Measurements from ENCODE around the gene DLX6.

- TF ChIP-seq CTCF (IDR thresholded peaks at IDR 0.05) (no peak), POLR2AphosphoS5 (IDR thresholded peaks at IDR 0.05) (no peak)
Observed at GRCh38 chr7:96979551-96980276, 25.6 kb upstream of the DLX6 start.

Measured in transverse colon (tissue), 4 donors.